Endothelial cell of umbilical vein (primary cell): ENCODE data around the gene PTGER3. TPM values are rescaled to one million over a fixed set of nuclear protein-coding genes. Genes with fewer than 3 reads are reported as not detected.
"Not testable (repeated sequence)": the region's sequence is repeated elsewhere in the genome, so short reads cannot be mapped to it uniquely, and the experiment has no call there.

Source experiments
- BruUV-seq: library from RNA; stranded (reverse); fragments of 400-500 nt; replicated peaks from 2 replicates; lab custom pipeline; 2021; lab: Mats Ljungman, UMichigan
- CTCF ChIA-PET: fragments of 300-600, 350-600 bp; sonication (Branson Sonifier 250); formaldehyde crosslinking; loops from one replicate; lab custom pipeline; 2021; ENCODE audit warnings: antibody characterized with exemption, inconsistent platforms; lab: Charles Lee
- POLR2A ChIA-PET: fragments of 300-600, 350-600 bp; sonication (Branson Sonifier 250); formaldehyde crosslinking; loops from one replicate; lab custom pipeline; 2021; ENCODE audit warnings: antibody characterized with exemption, inconsistent platforms; lab: Charles Lee
- DNase-seq: peaks from one replicate; pipeline ENCODE4 v3.0.0-alpha.2; 2011; ENCODE audit warnings: low read depth, low spot score
- FAIRE-seq: peaks from 2 replicates; lab custom pipeline; 2011; peaks lifted over from hg19 to GRCh38; lab: Jason Lieb, UNC
- H2AFZ ChIP-seq: 2 replicates; pipeline ENCODE4 v1.6.0; 2012; ENCODE audit warnings: low read depth, low read length, control low read depth, inconsistent platforms
- H3K27ac ChIP-seq: 2 replicates; pipeline ENCODE4 v1.5.1; 2011; ENCODE audit warnings: low read depth, mild to moderate bottlenecking, control low read depth, low read length, moderate library complexity; ENCODE audit not compliant: insufficient read depth
- H3K27me3 ChIP-seq, 2 experiments: 2 replicates each; pipeline versions ENCODE4 v1.6.0 to v1.6.1; 2011; ENCODE audit warnings: low read length in 2 of 2, mixed read lengths in 1 of 2; ENCODE audit not compliant: control insufficient read depth in 2 of 2, insufficient read depth in 2 of 2
- H3K36me3 ChIP-seq, 2 experiments: 2 replicates in 1 of 2; 3 replicates in 1 of 2; pipeline ENCODE4 v1.5.1; 2011; ENCODE audit warnings: low read length in 2 of 2, mild to moderate bottlenecking in 1 of 2, moderate library complexity in 1 of 2; ENCODE audit not compliant: control insufficient read depth in 2 of 2, insufficient read depth in 2 of 2; ENCODE audit errors: extremely low read depth in 1 of 2
- H3K4me1 ChIP-seq: 3 replicates; pipeline ENCODE4 v1.5.1; 2011; ENCODE audit warnings: mild to moderate bottlenecking, low read length; ENCODE audit not compliant: control insufficient read depth, insufficient read depth; ENCODE audit errors: extremely low read depth
- H3K4me2 ChIP-seq: 2 replicates; pipeline ENCODE4 v1.6.1; 2011; ENCODE audit warnings: low read length, control low read depth, mixed read lengths; ENCODE audit not compliant: insufficient read depth
- H3K4me3 ChIP-seq, 3 experiments: fragments of 200-600 bp in 1 of 3; sonication (generic), shearing (Covaris generic) in 1 of 3; replicated peaks in 1 of 3; 2 replicates each; pipeline ENCODE4 v1.5.1; 2011 to 2016; ENCODE audit warnings: control low read depth in 3 of 3, low read length in 3 of 3, mild to moderate bottlenecking in 2 of 3, inconsistent platforms in 1 of 3, low read depth in 1 of 3, moderate library complexity in 1 of 3; ENCODE audit not compliant: insufficient read depth in 1 of 3
- H3K79me2 ChIP-seq: 2 replicates; pipeline ENCODE4 v1.6.0; 2012; ENCODE audit warnings: low read length, inconsistent platforms; ENCODE audit not compliant: control insufficient read depth, insufficient read depth
- H3K9ac ChIP-seq: replicated peaks from 2 replicates; pipeline ENCODE3; 2011; ENCODE audit warnings: low read length, control low read depth; ENCODE audit not compliant: insufficient read depth; ENCODE audit errors: extremely low read depth
- H3K9me1 ChIP-seq: replicated peaks from 3 replicates; pipeline ENCODE4 v1.6.0; 2011; ENCODE audit warnings: mild to moderate bottlenecking, low read length; ENCODE audit not compliant: control insufficient read depth, insufficient read depth; ENCODE audit errors: extremely low read depth
- H3K9me3 ChIP-seq: replicated peaks from 2 replicates; pipeline ENCODE4 v1.5.1; 2012; ENCODE audit warnings: low read length, inconsistent platforms; ENCODE audit not compliant: control insufficient read depth, insufficient read depth
- H4K20me1 ChIP-seq: replicated peaks from 2 replicates; pipeline ENCODE3; 2011; ENCODE audit warnings: mild to moderate bottlenecking, low read length; ENCODE audit not compliant: control insufficient read depth, insufficient read depth; ENCODE audit errors: extremely low read depth
- EZH2 ChIP-seq: IDR thresholded peaks from 2 replicates; pipeline ENCODE4 v1.6.1; 2012; ENCODE audit warnings: borderline replicate concordance, low read depth, mild to moderate bottlenecking, moderate library complexity, low read length, inconsistent platforms; ENCODE audit not compliant: severe bottlenecking
- JUN ChIP-seq: IDR thresholded peaks from 2 replicates; pipeline ENCODE4 v1.6.1; 2011; ENCODE audit warnings: borderline replicate concordance, low read depth; ENCODE audit not compliant: insufficient read length, insufficient read depth
- MYC ChIP-seq: IDR thresholded peaks from one replicate; pipeline ENCODE4 v1.6.1; 2011; ENCODE audit warnings: mild to moderate bottlenecking, low read depth, low read length
- dilution Hi-C: fragments of 300-500 bp; cut with MboI; formaldehyde crosslinking; loops from one replicate; pipeline ENCODE4 v1.15.0; 2019; ENCODE audit warnings: low sequenced_read_pairs; ENCODE audit not compliant: extremely low pct_ligation_motif_present
- intact Hi-C: fragments of 100-400 bp; cut with micrococcal nuclease; formaldehyde crosslinking; loops from one replicate; pipeline ENCODE4 v1.10.0; 2022
- polyA plus RNA-seq, 4 experiments: library from polyadenylated mRNA; depleted of rRNA in 3 of 4; stranded (reverse) in 3 of 4; unstranded in 1 of 4; fragments of >200 nt; gene quantifications; 2 replicates each; pipeline versions ENCODE4 v1.2.1 to v1.2.3, GENCODE V29; 2011 to 2012; ENCODE audit warnings: missing spikeins in 1 of 4
- total RNA-seq: library from RNA; stranded (reverse); gene quantifications from 2 replicates; pipeline ENCODE4 v1.2.3, GENCODE V29; 2021
- TF ChIP-seq, protein P1 (sequence below): IDR thresholded peaks from 2 replicates; pipeline ENCODE4 v1.6.1; 2011; ENCODE audit not compliant: insufficient read depth, insufficient read length

Gene PTGER3
- total and polyA plus RNA-seq, 2 donors (not counting 3 experiments of a cell fraction or from before 2014, with no cell fraction given) = 0.01 TPM; not detected in 1

DNA sequence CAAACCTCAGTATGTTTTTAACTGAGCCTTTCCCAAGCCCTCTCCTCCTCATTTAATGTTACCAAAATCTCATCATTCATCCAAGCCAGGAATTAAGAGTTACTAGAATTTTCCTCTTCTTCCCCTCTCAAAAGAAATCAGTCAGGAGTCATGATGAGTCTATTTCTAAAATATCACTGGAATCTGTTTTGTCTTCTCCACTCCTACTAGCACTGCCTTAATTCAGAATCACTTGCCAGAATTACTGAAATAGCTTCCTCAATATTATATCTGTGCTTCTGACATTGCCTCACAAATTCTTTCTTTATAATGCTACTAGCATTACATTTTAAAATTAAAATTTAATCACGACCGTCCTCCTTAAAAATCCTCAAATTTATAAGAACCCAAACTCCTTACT lies 106.1 kb downstream of the PTGER3 start:
- intact Hi-C loops = no loop called here
- Histone ChIP-seq H3K27ac (no peak overlapping the region), H3K4me3 (no peak overlapping the region), H3K79me2 (no peaks in the 10 kb centered on the region), H4K20me1 (no peaks in the 10 kb centered on the region), H3K36me3 (no peaks in the 10 kb centered on the region), H3K9ac (no peak overlapping the region), H3K9me3 (no peaks in the 10 kb centered on the region), H3K4me1 (no peaks in the 10 kb centered on the region), H3K9me1 (no peaks in the 10 kb centered on the region), H2AFZ (no peak overlapping the region), H3K27me3 (no peaks in the 10 kb centered on the region), H3K4me2 (no peak overlapping the region)
- TF ChIP-seq, protein P1, sequence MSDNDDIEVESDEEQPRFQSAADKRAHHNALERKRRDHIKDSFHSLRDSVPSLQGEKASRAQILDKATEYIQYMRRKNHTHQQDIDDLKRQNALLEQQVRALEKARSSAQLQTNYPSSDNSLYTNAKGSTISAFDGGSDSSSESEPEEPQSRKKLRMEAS = no peak
- no peak for TF ChIP-seq JUN
- no peak for TF ChIP-seq MYC
- no peak for TF ChIP-seq EZH2
- BruUV-seq = no TSS peak
- CTCF ChIA-PET = no interaction called here
- DNase-seq = no peak
- FAIRE-seq = no peak
- POLR2A ChIA-PET = no interaction called here
- dilution Hi-C loops = no loop called here

- H3K27me3 ChIP-seq, BruUV-seq, H2AFZ ChIP-seq, FAIRE-seq, H3K4me1 ChIP-seq, DNase-seq, H4K20me1 ChIP-seq, H3K27ac ChIP-seq, H3K9me3 ChIP-seq, H3K9ac ChIP-seq, POLR2A ChIA-PET, H3K36me3 ChIP-seq, H3K79me2 ChIP-seq, H3K4me2 ChIP-seq, H3K4me3 ChIP-seq, H3K9me1 ChIP-seq, intact Hi-C loops, dilution Hi-C loops, CTCF ChIA-PET: not testable (repeated sequence)
Measured at GRCh38 chr1:70940398-70940797, 107.2 kb downstream of the PTGER3 start.
